Psoas muscle (tissue), 8 donors: ENCODE measurements around the gene C1orf174. TPM values are rescaled to one million over a fixed set of nuclear protein-coding genes. Genes with fewer than 3 reads are reported as not detected.
A peak's percentile ranks its signal among the peaks of the same experiment; 100 is the strongest.

Source experiments
- ATAC-seq, 4 donors: fragments of 200-7000 bp; cut with Tn5 transposase; one replicate each; pipeline ENCODE4 v1.9.1; 2020; ENCODE audit warnings: moderate library complexity in 3 of 4, mild to moderate bottlenecking in 2 of 4
- DNase-seq, 2 donors: peaks; one replicate each; pipeline ENCODE4 v3.0.0-alpha.2; 2020
- H3K27ac ChIP-seq: fragments of 200-600 bp; one replicate; pipeline ENCODE4 v1.8.0; 2022
- H3K27me3 ChIP-seq, 3 donors: fragments of 200-600 bp in 1 of 3; one replicate each; pipeline versions ENCODE4 v1.6.1 to v1.8.0; 2013 to 2022; ENCODE audit warnings: low read length in 2 of 3, mild to moderate bottlenecking in 2 of 3, moderate library complexity in 1 of 3; ENCODE audit not compliant: insufficient read depth in 3 of 3
- H3K36me3 ChIP-seq, 2 donors: fragments of 200-600 bp in 1 of 2; one replicate each; pipeline versions ENCODE4 v1.6.1 to v1.8.0; 2013 to 2022; ENCODE audit warnings: low read depth in 1 of 2, mild to moderate bottlenecking in 1 of 2, moderate library complexity in 1 of 2; ENCODE audit not compliant: insufficient read depth in 1 of 2
- H3K4me1 ChIP-seq: fragments of 200-600 bp; one replicate; pipeline ENCODE4 v1.8.0; 2022
- H3K4me3 ChIP-seq: fragments of 200-600 bp; one replicate; pipeline ENCODE4 v1.8.0; 2022; ENCODE audit warnings: mild to moderate bottlenecking
- H3K9me3 ChIP-seq: fragments of 200-600 bp; one replicate; pipeline ENCODE4 v1.8.0; 2022
- CTCF ChIP-seq: fragments of 200-600 bp; IDR thresholded peaks from one replicate; pipeline ENCODE4 v1.8.0; 2022; ENCODE audit warnings: antibody characterized with exemption
- WGBS, 3 donors: extraction: QIAGEN DNeasy Blood & Tissue Kit; methylation state at CpG; one replicate each; pipeline versions ENCODE4 v1.1.6 to v1.1.7; 2013; 5-methylcytosine and 5-hydroxymethylcytosine counted together
- intact Hi-C, 2 donors: fragments of 100-400 bp; cut with DNase I; formaldehyde crosslinking; loops; one replicate each; pipeline versions ENCODE4 v1.11.0 to v1.14.2; 2022
- polyA plus RNA-seq, 3 donors: library from polyadenylated mRNA; stranded (reverse); fragments of 200-250 nt; gene quantifications; one replicate each; pipeline ENCODE4 v1.2.3, GENCODE V29; 2013
- total RNA-seq, 4 donors: library from RNA; stranded (reverse); fragmentation: NEBNext Ultra II Directional in 2 of 4; extraction: Animal tissue kit (Norgen Biotek cat#: 25700) in 2 of 4; gene quantifications; one replicate each; pipeline versions ENCODE4 v1.2.1 to v1.2.4, GENCODE V29; 2021 to 2023
- donor health status: healthy with polysubstance abuse.
- donor health status: DM: no; HTN: no; CAD: no; lungs with moderate emphysema.
- donor health status: Bipolar disorder and iron deficiency.
- donor health status: healthy.
- donor health status: DM: yes; HTN: yes; CAD: no.
- donor health status: DM: no; HTN: no; CAD: no.
- donor health status: DM: no; HTN: no; CAD: no.
- donor health status: DM: yes; HTN: yes; CAD: no.

Gene C1orf174
- total and polyA plus RNA-seq, 7 donors: 11.8 to 32.2 (median 14.6) TPM

GRCh38 chr1:3883194-3883925 lies 16.7 kb downstream of the C1orf174 start:
- no peak for ATAC-seq
- TF ChIP-seq CTCF: no peak
- DNase-seq: peak in 1 of 2 donors; percentile 12
- H3K4me1 ChIP-seq: no peaks in the 10 kb centered on the region
- H3K27ac ChIP-seq: no peak overlapping the region
- no peak overlapping the region for H3K4me3 ChIP-seq
- H3K36me3 ChIP-seq: peaks cover 0 to 76% of the 10 kb centered on the region in 2 donors
- intact Hi-C loops: no loop called here
- no peaks in the 10 kb centered on the region for H3K27me3 ChIP-seq
- WGBS, 3 donors: 94 to 95% (median 95%) methylated on average over 18 of the region's 18 CpGs
- peaks cover 12% of the 10 kb centered on the region for H3K9me3 ChIP-seq

GRCh38 chr1:3881193-3881480 lies 18.9 kb downstream of the C1orf174 start:
- Histone ChIP-seq H3K4me1 (no peaks in the 10 kb centered on the region), H3K27ac (no peak overlapping the region), H3K27me3 (no peaks in the 10 kb centered on the region), H3K9me3 (peaks cover 12% of the 10 kb centered on the region), H3K4me3 (no peak overlapping the region), H3K36me3 (peaks cover 0 to 64% of the 10 kb centered on the region in 2 donors)
- ATAC-seq (no peak), DNase-seq (peak in 1 of 2 donors; percentile 36)
- no peak for TF ChIP-seq CTCF
- intact Hi-C loops: no loop called here
- 92 to 95% (median 95%) methylated on average over 5 of the region's 5 CpGs for WGBS, 3 donors

- 92 to 93% (median 92%) methylated on average over 20 of the region's 20 CpGs for WGBS, 3 donors
Observed at GRCh38 chr1:3880429-3881192, 19.5 kb downstream of the C1orf174 start.

GRCh38 chr1:3879787-3880428 lies 20.2 kb downstream of the C1orf174 start:
- Histone ChIP-seq H3K27ac (no peak overlapping the region), H3K27me3 (no peaks in the 10 kb centered on the region), H3K36me3 (peaks cover 0 to 64% of the 10 kb centered on the region in 2 donors), H3K9me3 (peaks cover 12% of the 10 kb centered on the region), H3K4me3 (no peak overlapping the region), H3K4me1 (no peaks in the 10 kb centered on the region)
- WGBS, 3 donors: 75 to 93% (median 85%) methylated on average over 9 of the region's 9 CpGs
- TF ChIP-seq CTCF: no peak
- DNase-seq: peak in 1 of 2 donors; percentile 45
- intact Hi-C loops: no loop called here
- ATAC-seq: no peak

More at GRCh38 chr1:3880429-3881192, 19.5 kb downstream of the C1orf174 start:
- Histone ChIP-seq H3K36me3 (peaks cover 0 to 64% of the 10 kb centered on the region in 2 donors), H3K4me1 (no peaks in the 10 kb centered on the region), H3K9me3 (peaks cover 12% of the 10 kb centered on the region), H3K27ac (no peak overlapping the region), H3K27me3 (no peaks in the 10 kb centered on the region), H3K4me3 (no peak overlapping the region)
- TF ChIP-seq CTCF: no peak
- intact Hi-C loops: no loop called here
- ATAC-seq: no peak
- DNase-seq: peak in 1 of 2 donors; percentile 23
